Measurements from ENCODE around the gene PABPN1. TPM values are rescaled to one million over a fixed set of nuclear protein-coding genes. Genes with fewer than 3 reads are reported as not detected.

The PABPN1 gene
- total and polyA plus RNA-seq, 9 of the 15 experiments (the other 6 are each of a cell fraction or from before 2014, with no cell fraction given) = 32.6 to 388 (median 178) TPM

DNA sequence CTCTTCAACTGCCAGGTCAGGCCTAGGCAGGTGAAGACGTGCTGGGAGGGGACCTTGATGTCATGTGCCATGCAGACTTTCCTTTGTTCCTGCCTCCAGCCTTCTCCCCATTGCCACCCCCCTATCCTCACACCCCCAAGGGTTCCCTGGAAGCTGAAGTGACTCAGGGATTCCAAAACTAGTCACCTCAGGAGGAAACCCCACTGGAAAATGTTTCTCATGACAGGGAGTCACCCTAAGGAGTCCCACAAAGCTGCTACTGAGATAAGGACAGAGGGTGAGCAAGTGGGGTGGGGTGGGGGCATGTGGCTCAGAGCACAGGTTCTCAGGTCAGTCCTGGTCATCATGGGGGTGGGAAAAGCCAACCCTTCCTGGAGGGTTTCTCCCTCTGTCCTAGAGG lies 49.0 kb downstream of the PABPN1 start (continued):
- no peak for TF ChIP-seq E4F1 (CRISPR knock-in tag; IDR thresholded peaks at IDR 0.05; ENCODE audit: borderline replicate concordance)
- no peak for TF ChIP-seq BCOR (IDR thresholded peaks at IDR 0.05)
- TF ChIP-seq, protein P1, sequence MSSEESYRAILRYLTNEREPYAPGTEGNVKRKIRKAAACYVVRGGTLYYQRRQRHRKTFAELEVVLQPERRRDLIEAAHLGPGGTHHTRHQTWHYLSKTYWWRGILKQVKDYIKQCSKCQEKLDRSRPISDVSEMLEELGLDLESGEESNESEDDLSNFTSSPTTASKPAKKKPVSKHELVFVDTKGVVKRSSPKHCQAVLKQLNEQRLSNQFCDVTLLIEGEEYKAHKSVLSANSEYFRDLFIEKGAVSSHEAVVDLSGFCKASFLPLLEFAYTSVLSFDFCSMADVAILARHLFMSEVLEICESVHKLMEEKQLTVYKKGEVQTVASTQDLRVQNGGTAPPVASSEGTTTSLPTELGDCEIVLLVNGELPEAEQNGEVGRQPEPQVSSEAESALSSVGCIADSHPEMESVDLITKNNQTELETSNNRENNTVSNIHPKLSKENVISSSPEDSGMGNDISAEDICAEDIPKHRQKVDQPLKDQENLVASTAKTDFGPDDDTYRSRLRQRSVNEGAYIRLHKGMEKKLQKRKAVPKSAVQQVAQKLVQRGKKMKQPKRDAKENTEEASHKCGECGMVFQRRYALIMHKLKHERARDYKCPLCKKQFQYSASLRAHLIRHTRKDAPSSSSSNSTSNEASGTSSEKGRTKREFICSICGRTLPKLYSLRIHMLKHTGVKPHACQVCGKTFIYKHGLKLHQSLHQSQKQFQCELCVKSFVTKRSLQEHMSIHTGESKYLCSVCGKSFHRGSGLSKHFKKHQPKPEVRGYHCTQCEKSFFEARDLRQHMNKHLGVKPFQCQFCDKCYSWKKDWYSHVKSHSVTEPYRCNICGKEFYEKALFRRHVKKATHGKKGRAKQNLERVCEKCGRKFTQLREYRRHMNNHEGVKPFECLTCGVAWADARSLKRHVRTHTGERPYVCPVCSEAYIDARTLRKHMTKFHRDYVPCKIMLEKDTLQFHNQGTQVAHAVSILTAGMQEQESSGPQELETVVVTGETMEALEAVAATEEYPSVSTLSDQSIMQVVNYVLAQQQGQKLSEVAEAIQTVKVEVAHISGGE (CRISPR knock-in tag; IDR thresholded peaks at IDR 0.05) = no peak
- no peak for TF ChIP-seq HOXB6 (CRISPR knock-in tag; IDR thresholded peaks at IDR 0.05; ENCODE audit: borderline replicate concordance)
- peak; percentile 54 for TF ChIP-seq VEZF1 (CRISPR knock-in tag; IDR thresholded peaks at IDR 0.05)
- TF ChIP-seq ZNF212 (CRISPR knock-in tag; IDR thresholded peaks at IDR 0.05) = no peak
- TF ChIP-seq GABPA (tag; conservative IDR thresholded peaks at IDR 0.05; ENCODE audit: low read depth) = no peak
- no peak for TF ChIP-seq ZNF41 (CRISPR knock-in tag; conservative IDR thresholded peaks at IDR 0.05)
- no peak for TF ChIP-seq ZNF347 (CRISPR knock-in tag; IDR thresholded peaks at IDR 0.05; ENCODE audit: low read depth)
- TF ChIP-seq DEAF1 (CRISPR knock-in tag; IDR thresholded peaks at IDR 0.05) = no peak
- no peak for TF ChIP-seq NKRF (IDR thresholded peaks at IDR 0.05; ENCODE audit: borderline replicate concordance)
- TF ChIP-seq, protein P2, sequence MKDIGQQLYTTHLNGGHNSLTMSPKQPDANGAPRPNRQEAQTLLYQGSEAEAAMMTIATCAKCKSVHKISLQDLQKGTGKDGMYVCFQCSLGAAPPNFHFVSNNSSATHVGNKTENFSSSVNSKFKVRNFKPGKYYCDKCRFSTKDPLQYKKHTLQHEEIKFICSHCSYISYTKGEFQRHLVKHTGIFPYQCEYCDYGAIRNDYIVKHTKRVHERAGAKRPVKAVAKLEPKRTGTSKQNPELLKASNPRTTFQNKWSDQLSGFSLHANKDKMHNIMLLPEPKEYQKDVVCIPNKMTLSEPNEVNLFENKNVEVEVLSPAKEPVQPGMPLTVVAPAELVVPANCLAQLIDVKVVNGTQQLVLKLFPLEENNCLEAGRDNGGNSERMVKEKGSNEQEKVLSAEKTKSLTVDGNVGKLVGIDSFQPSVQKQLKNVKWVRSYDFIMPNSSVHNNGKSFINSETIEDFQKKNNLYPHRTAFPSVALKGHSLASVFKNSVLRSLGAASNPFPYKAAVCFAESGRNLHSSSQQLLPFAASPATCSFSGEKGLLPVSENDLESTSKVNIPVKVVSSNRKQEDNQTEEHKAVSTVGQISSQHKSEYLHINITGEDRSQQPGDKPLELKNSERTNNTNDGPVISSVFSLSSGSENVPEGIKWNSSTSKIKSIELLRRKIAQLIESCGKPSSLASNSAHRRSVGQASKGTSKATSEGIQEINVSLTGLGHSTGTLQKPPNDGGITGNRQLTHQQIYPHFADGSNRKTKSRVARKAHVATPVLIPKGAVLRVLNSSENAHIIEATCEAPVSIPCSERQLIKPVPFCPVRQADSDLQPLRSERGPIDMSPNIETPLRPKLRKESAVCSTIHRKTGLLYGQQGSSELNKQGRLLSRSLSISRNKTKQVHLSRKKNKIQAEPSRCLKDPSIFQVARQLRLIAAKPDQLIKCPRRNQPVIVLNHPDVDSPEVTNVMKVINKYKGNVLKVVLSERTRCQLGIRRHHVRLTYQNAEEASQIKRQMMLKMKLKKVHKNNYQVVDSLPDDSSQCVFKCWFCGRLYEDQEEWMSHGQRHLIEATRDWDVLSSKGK (CRISPR knock-in tag; IDR thresholded peaks at IDR 0.05) = no peak

Measured in K562 (cell line).